Dendritic cell treated with granulocyte-macrophage colony-stimulating factor and Interleukin-4, amounts not matched to agents 40 ng/mL and 50 ng/mL, for 4 days (primary cell): ENCODE data around the gene NLRP3.
"Not testable (repeated sequence)": the region's sequence is repeated elsewhere in the genome, so short reads cannot be mapped to it uniquely, and the experiment has no call there.

Source experiments
- H3K27ac Mint-ChIP-seq: one replicate; pipeline ENCODE4 v1.8.0; 2022; ENCODE audit warnings: mild to moderate bottlenecking, mixed read lengths
- H3K27me3 Mint-ChIP-seq: one replicate; pipeline ENCODE4 v1.8.0; 2022; ENCODE audit warnings: mild to moderate bottlenecking, mixed read lengths
- H3K36me3 Mint-ChIP-seq: one replicate; pipeline ENCODE4 v1.8.0; 2022; ENCODE audit warnings: low read depth, mixed read lengths
- H3K4me1 Mint-ChIP-seq: one replicate; pipeline ENCODE4 v1.8.0; 2022; ENCODE audit warnings: low read depth, mixed read lengths
- H3K4me3 Mint-ChIP-seq: one replicate; pipeline ENCODE4 v1.8.0; 2022; ENCODE audit warnings: mild to moderate bottlenecking, moderate library complexity, mixed read lengths
- H3K9me3 Mint-ChIP-seq: one replicate; pipeline ENCODE4 v1.8.0; 2022; ENCODE audit warnings: mixed read lengths
- intact Hi-C: fragments of 100-400 bp; cut with micrococcal nuclease; formaldehyde crosslinking; loops from one replicate; pipeline ENCODE4 v1.15.0; 2022

Gene NLRP3

GRCh38 chr1:247476328-247477058 lies 60.5 kb downstream of the NLRP3 start:
- H3K4me1 Mint-ChIP-seq, H3K9me3 Mint-ChIP-seq, H3K4me3 Mint-ChIP-seq, H3K27ac Mint-ChIP-seq, intact Hi-C loops, H3K36me3 Mint-ChIP-seq, H3K27me3 Mint-ChIP-seq: not testable (repeated sequence)

- H3K36me3 Mint-ChIP-seq, result no peaks in the 10 kb centered on the region
- no peak overlapping the region for H3K27ac Mint-ChIP-seq
- no peaks in the 10 kb centered on the region for H3K27me3 Mint-ChIP-seq
- H3K4me3 Mint-ChIP-seq, result no peak overlapping the region
- no peaks in the 10 kb centered on the region for H3K4me1 Mint-ChIP-seq
- intact Hi-C loops, result no loop called here
- no peaks in the 10 kb centered on the region for H3K9me3 Mint-ChIP-seq
Measured at GRCh38 chr1:247482747-247483146, 66.8 kb downstream of the NLRP3 start.

GRCh38 chr1:247487057-247487456 lies 71.1 kb downstream of the NLRP3 start:
- H3K4me1 Mint-ChIP-seq, result no peaks in the 10 kb centered on the region
- intact Hi-C loops, result loop anchor here (1.0 to 5.0 kb wide), 3 partner anchors 40 to 115 kb away; no protein-coding TSS in a partner anchor
- no peak overlapping the region for H3K4me3 Mint-ChIP-seq
- H3K36me3 Mint-ChIP-seq, result no peaks in the 10 kb centered on the region
- H3K27ac Mint-ChIP-seq, result no peak overlapping the region
- peaks cover 11% of the 10 kb centered on the region for H3K27me3 Mint-ChIP-seq
- no peaks in the 10 kb centered on the region for H3K9me3 Mint-ChIP-seq

- Mint-ChIP-seq H3K27me3 (peaks cover 11% of the 10 kb centered on the region), H3K4me3 (no peak overlapping the region), H3K4me1 (peaks cover 16% of the 10 kb centered on the region), H3K27ac (no peak overlapping the region), H3K9me3 (no peaks in the 10 kb centered on the region), H3K36me3 (no peaks in the 10 kb centered on the region)
- intact Hi-C loops, result no loop called here
Measured at GRCh38 chr1:247491328-247491727, 75.4 kb downstream of the NLRP3 start.

- Mint-ChIP-seq H3K27ac (no peak overlapping the region), H3K4me3 (no peak overlapping the region), H3K9me3 (no peaks in the 10 kb centered on the region), H3K4me1 (peaks cover 16% of the 10 kb centered on the region), H3K36me3 (no peaks in the 10 kb centered on the region), H3K27me3 (peaks cover 8% of the 10 kb centered on the region)
- intact Hi-C loops, result no loop called here
Measured at GRCh38 chr1:247493106-247493505, 77.1 kb downstream of the NLRP3 start.

- intact Hi-C loops, result no loop called here
- no peaks in the 10 kb centered on the region for H3K36me3 Mint-ChIP-seq
- no peak overlapping the region for H3K4me3 Mint-ChIP-seq
- H3K9me3 Mint-ChIP-seq, result no peaks in the 10 kb centered on the region
- peaks cover 18% of the 10 kb centered on the region for H3K4me1 Mint-ChIP-seq
- peaks cover 6% of the 10 kb centered on the region for H3K27me3 Mint-ChIP-seq
- no peak overlapping the region for H3K27ac Mint-ChIP-seq
Measured at GRCh38 chr1:247494767-247495166, 78.8 kb downstream of the NLRP3 start.

GRCh38 chr1:247496581-247497285 lies 80.8 kb downstream of the NLRP3 start:
- no peaks in the 10 kb centered on the region for H3K9me3 Mint-ChIP-seq
- H3K4me3 Mint-ChIP-seq, result no peak overlapping the region
- intact Hi-C loops, result no loop called here
- peaks cover 33% of the 10 kb centered on the region for H3K4me1 Mint-ChIP-seq
- no peaks in the 10 kb centered on the region for H3K36me3 Mint-ChIP-seq
- H3K27me3 Mint-ChIP-seq, result peaks cover under 1% of the 10 kb centered on the region
- H3K27ac Mint-ChIP-seq, result no peak overlapping the region
